Heart right ventricle (tissue), 16 donors: ENCODE data around the gene MTHFD2L. TPM values are rescaled to one million over a fixed set of nuclear protein-coding genes. Genes with fewer than 3 reads are reported as not detected.
"Not testable (repeated sequence)": the region's sequence is repeated elsewhere in the genome, so short reads cannot be mapped to it uniquely, and the experiment has no call there.

Source experiments
- ATAC-seq, 8 donors: fragments of 200-7000 bp; cut with Tn5 transposase; one replicate each; pipeline ENCODE4 v1.9.1; 2020; ENCODE audit warnings: mild to moderate bottlenecking in 8 of 8, moderate library complexity in 8 of 8, moderate number of reproducible peaks in 1 of 8
- DNase-seq, 2 donors: peaks; one replicate each; pipeline ENCODE4 v3.0.0-alpha.2; 2020
- H3K27ac ChIP-seq, 10 donors: fragments of 200-600 bp; sonication (generic) in 2 of 10; one replicate each; pipeline versions ENCODE4 v1.5.0 to v1.8.0; 2020 to 2022; ENCODE audit warnings: mild to moderate bottlenecking in 3 of 10
- H3K27me3 ChIP-seq, 7 donors: fragments of 200-600 bp; one replicate each; pipeline ENCODE4 v1.8.0; 2021 to 2022; ENCODE audit warnings: mild to moderate bottlenecking in 2 of 7
- H3K36me3 ChIP-seq, 9 donors: fragments of 200-600 bp; sonication (generic) in 1 of 9; one replicate each; pipeline versions ENCODE4 v1.5.0 to v1.8.0; 2020 to 2022; ENCODE audit warnings: mild to moderate bottlenecking in 2 of 9
- H3K4me1 ChIP-seq, 9 donors: fragments of 200-600 bp; sonication (generic) in 1 of 9; one replicate each; pipeline versions ENCODE4 v1.5.0 to v1.8.0; 2020 to 2022; ENCODE audit warnings: mild to moderate bottlenecking in 4 of 9
- H3K4me3 ChIP-seq, 10 donors: fragments of 200-600 bp; sonication (generic) in 2 of 10; one replicate each; pipeline versions ENCODE4 v1.5.0 to v1.8.0; 2020 to 2022; ENCODE audit warnings: mild to moderate bottlenecking in 7 of 10, moderate library complexity in 2 of 10
- H3K9me3 ChIP-seq, 11 donors: fragments of 200-600 bp in 10 of 11; sonication (generic) in 2 of 11; one replicate each; pipeline versions ENCODE4 v1.5.0 to v1.8.0; 2013 to 2022; ENCODE audit warnings: mild to moderate bottlenecking in 2 of 11, control low read depth in 1 of 11, moderate library complexity in 1 of 11
- WGBS, 2 donors: extraction: QIAGEN DNeasy Blood & Tissue Kit; methylation state at CpG; one replicate each; pipeline ENCODE4 v1.1.7; 2013; ENCODE audit warnings: inconsistent platforms in 1 of 2; 5-methylcytosine and 5-hydroxymethylcytosine counted together
- intact Hi-C, 10 donors: fragments of 100-400 bp; cut with DNase I; formaldehyde crosslinking; loops; one replicate each; pipeline versions ENCODE4 v1.11.1 to v1.14.2; 2022
- polyA plus RNA-seq, 2 donors: library from polyadenylated mRNA; stranded (reverse); fragments of 200-250 nt; gene quantifications; one replicate each; pipeline ENCODE4 v1.2.3, GENCODE V29; 2013
- total RNA-seq, 10 donors: library from RNA; stranded (reverse); fragmentation: NEBNext Ultra II Directional in 3 of 10; extraction: Animal tissue kit (Norgen Biotek cat#: 25700) in 3 of 10; gene quantifications; one replicate each; pipeline versions ENCODE4 v1.2.1 to v1.2.4, GENCODE V29; 2021 to 2023
- TF ChIP-seq, protein P1 (sequence below), 9 donors: fragments of 200-600 bp; sonication (generic) in 2 of 9; IDR thresholded peaks; one replicate each; pipeline versions ENCODE4 v1.5.0 to v1.8.0; 2021 to 2022; ENCODE audit warnings: antibody characterized with exemption in 9 of 9, mild to moderate bottlenecking in 5 of 9, moderate library complexity in 1 of 9
- donor health status: Arrhythmogenic right ventricular cardiomyopathy.
- donor health status: ischemic (EF 13 %, LVEDD 7.1; RV severe dilation, severe dysfunction).
- donor health status: healthy with polysubstance abuse.
- donor health status: DM: no; HTN: yes; CAD: no.
- donor health status: DM: no; HTN: no; CAD: no.
- donor health status: ischemic (EF 25% LVEDD 6.9; RV normal size, moderate dysfunction).
- donor health status: ischemic (EF 25% LVEDD 5.7; RV mildly dilated, moderate dysfunction).
- donor health status: healthy.
- donor health status: DM: yes; HTN: yes; CAD: no.
- donor health status: Ischemic cardiomyopathy.
- donor health status: ischemic (EF 35%, LVEDD 5.7; RV mildly dilated, moderate dysfunction).
- donor health status: nonischemic (EF 11% LVEDD 7.7; RV severe dilation, severe dysfunction).
- donor health status: DM: yes; HTN: yes; CAD: no.
- donor health status: PGD.
- donor health status: ischemic (EF 29% LVEDD 5.4; RV normal size, mild dysfunction).
- donor health status: nonischemic (EF 23%, LVEDD 6.1; RV moderate dilation, normal function).

MTHFD2L gene
- total and polyA plus RNA-seq, 12 donors, result 5.7 to 19.3 (median 11.8) TPM

DNA sequence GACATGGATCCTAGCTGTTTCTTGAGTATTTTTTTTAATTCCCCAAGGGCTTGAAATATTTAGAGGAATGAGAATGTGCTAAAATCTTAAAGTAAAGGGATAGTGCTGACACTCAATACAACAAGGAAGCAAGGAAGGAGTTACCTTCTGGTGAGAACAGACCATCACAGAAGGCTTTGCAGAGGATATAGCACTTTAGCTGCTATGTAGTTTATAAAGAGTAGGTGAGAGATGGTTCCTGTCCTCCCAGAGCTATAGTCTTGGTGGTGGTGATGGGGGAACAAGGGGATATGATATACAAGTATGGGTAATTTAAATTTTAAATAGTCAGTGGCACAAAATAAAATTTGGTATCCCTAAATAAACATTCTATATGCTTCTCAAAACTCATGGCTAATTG is 47.6 kb downstream of the MTHFD2L start:
- Histone ChIP-seq H3K27ac (peak overlapping the region in 2 of 10 donors; percentile 6 to 65), H3K4me1 (peaks cover 0 to 24% (median 10%) of the 10 kb centered on the region in 9 donors), H3K27me3 (no peaks in the 10 kb centered on the region), H3K4me3 (no peak overlapping the region), H3K36me3 (peaks cover 0 to 24% (median 0%) of the 10 kb centered on the region in 9 donors), H3K9me3 (peaks cover 0 to 11% (median 0%) of the 10 kb centered on the region in 11 donors)
- ATAC-seq, result no peak
- TF ChIP-seq, protein P1, sequence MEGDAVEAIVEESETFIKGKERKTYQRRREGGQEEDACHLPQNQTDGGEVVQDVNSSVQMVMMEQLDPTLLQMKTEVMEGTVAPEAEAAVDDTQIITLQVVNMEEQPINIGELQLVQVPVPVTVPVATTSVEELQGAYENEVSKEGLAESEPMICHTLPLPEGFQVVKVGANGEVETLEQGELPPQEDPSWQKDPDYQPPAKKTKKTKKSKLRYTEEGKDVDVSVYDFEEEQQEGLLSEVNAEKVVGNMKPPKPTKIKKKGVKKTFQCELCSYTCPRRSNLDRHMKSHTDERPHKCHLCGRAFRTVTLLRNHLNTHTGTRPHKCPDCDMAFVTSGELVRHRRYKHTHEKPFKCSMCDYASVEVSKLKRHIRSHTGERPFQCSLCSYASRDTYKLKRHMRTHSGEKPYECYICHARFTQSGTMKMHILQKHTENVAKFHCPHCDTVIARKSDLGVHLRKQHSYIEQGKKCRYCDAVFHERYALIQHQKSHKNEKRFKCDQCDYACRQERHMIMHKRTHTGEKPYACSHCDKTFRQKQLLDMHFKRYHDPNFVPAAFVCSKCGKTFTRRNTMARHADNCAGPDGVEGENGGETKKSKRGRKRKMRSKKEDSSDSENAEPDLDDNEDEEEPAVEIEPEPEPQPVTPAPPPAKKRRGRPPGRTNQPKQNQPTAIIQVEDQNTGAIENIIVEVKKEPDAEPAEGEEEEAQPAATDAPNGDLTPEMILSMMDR (IDR thresholded peaks at IDR 0.05), result no peak
- no peak for DNase-seq
- intact Hi-C loops, result no loop called here

DNA sequence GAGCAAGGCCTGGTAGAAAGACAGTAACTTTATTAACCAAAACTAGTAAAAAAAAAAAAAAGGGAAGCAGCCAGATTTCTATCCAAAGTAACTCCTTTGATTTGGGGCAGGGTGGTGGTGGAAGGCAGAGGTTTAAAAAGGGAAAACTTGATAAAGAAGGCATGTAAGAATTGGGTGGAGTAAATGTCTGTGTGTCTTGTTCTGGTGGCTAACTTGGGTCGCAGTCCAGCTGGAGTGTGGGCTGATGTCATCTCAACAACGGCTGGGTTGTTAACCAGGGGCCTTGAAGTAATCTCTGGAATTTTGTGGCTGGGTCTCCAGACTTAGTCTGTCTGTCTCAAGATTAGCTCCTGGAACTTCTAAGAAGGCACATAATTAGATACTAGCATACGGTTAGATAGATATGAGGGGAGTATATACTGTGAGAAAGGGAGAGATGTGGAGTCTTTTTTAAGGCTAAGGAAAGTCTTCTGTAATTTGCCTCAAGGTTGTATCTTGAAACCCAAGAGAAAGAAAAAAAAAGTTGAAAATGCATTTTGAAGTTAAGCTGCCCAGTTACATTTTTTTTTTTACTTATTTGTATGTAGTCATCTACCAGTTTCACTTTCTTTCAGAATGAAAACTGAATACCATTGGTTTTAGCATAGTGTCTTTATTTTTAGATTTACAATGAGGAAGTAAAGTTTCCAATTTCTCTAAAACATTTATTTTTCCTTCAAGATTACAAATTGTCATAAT is 48.3 kb downstream of the MTHFD2L start:
- Histone ChIP-seq H3K4me3 (no peak overlapping the region), H3K27ac (peak overlapping the region in 5 of 10 donors; percentile 6 to 65 (median 44))
- WGBS, 2 donors, result 33 to 42% methylated on average over 3 of the region's 3 CpGs

DNA sequence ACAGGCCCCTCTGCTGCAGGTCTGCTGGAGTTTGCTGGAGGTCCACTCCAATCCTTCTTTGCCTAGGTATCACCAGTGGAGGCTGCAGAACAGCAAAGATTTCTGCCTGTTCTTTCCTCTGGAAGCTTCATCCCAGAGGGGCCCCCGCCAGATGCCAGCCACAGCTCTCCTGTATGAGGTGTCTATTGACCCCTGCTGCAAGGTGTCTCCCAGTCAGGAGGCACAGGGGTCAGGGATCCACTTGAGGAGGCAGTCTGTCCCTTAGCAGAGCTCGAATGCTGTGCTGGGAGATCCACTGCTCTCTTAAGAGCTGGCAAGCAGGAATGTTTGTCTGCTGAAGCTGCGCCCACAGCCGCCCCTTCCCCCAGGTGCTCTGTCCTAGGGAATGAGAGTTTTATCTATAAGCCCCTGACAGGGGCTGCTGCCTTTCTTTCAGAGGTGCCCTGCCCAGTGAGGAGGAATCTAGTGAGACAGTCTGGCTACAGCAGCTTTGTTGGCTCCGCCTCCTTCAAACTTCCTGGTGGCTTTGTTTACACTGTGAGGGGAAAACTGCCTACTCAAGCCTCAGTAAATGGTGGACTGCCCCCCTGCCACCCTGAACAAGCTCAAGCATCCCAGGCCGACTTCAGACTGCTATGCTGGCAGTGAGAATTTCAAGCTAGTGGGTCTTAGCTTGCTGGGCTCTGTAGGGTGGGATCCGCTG is 56.7 kb downstream of the MTHFD2L start:
- ATAC-seq, H3K27ac ChIP-seq, H3K4me1 ChIP-seq, H3K36me3 ChIP-seq, DNase-seq, intact Hi-C loops, H3K4me3 ChIP-seq, H3K27me3 ChIP-seq: not testable (repeated sequence)
- 86 to 87% methylated on average over 7 of the region's 7 CpGs for WGBS, 2 donors
- H3K9me3 ChIP-seq, result peaks cover 0 to 39% (median 4%) of the 10 kb centered on the region in 11 donors

More for the DNA sequence above, 48.3 kb downstream of the MTHFD2L start:
- peaks cover 0 to 18% (median 3%) of the 10 kb centered on the region in 11 donors for H3K9me3 ChIP-seq
- TF ChIP-seq, protein P1 (IDR thresholded peaks at IDR 0.05), result no peak
- no peak for DNase-seq
- peak in 6 of 8 donors; percentile 24 to 68 (median 56) for ATAC-seq
- H3K27me3 ChIP-seq, result no peaks in the 10 kb centered on the region
- H3K4me1 ChIP-seq, result peaks cover 0 to 24% (median 10%) of the 10 kb centered on the region in 9 donors
- peaks cover 0 to 19% (median 0%) of the 10 kb centered on the region in 9 donors for H3K36me3 ChIP-seq
- intact Hi-C loops, result no loop called here

DNA sequence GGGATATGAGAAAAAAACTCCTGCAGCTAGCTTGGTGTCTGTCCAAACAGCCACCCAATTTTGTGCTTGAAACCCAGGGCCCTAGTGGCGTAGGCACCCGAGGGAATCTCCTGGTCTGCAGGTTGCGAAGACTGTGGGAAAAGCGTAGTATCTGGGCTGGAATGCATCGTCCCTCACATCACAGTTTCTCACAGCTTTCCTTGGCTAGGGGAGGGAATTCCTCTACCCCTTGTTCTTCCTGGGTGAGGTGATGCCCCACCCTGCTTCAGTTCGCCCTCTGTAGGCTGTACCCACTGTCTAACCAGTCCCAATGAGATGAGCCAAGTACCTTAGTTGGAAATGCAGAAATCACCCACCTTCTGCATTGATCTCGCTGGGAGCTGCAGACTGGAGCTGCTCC is 57.3 kb downstream of the MTHFD2L start:
- intact Hi-C loops, ATAC-seq: not testable (repeated sequence)

DNA sequence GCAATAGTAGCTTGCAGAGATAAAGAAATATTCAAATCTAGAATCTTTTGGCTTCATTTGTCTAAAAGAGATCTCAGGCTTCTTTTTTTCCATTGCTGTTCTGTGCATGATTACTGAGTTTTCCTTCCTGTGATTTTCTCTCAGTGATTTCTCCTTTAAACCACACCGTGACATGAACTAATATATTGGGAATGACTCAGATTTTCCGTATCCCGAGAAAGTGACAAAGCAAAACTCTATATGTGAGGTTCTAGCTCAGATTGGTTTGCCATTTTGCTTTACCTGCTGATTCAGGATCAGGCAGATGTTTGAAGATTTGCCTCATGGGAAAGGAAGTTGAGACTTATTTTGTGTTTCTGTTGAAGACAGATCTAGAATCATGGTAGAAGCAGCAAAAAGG is 59.4 kb downstream of the MTHFD2L start:
- H3K27me3 ChIP-seq, result no peaks in the 10 kb centered on the region
- no peak overlapping the region for H3K27ac ChIP-seq
- no peak overlapping the region for H3K4me3 ChIP-seq
- intact Hi-C loops, result no loop called here
- no peak for ATAC-seq
- 73 to 79% methylated on average over 3 of the region's 3 CpGs for WGBS, 2 donors
- H3K9me3 ChIP-seq, result peaks cover 0 to 12% (median 0%) of the 10 kb centered on the region in 11 donors
- H3K36me3 ChIP-seq, result no peaks in the 10 kb centered on the region
- TF ChIP-seq, protein P1 (IDR thresholded peaks at IDR 0.05), result no peak
- DNase-seq, result no peak
- peaks cover 0 to 9% (median 0%) of the 10 kb centered on the region in 9 donors for H3K4me1 ChIP-seq

More for the DNA sequence above, 57.3 kb downstream of the MTHFD2L start:
- not testable (repeated sequence) for DNase-seq, H3K36me3 ChIP-seq, H3K4me3 ChIP-seq, H3K27me3 ChIP-seq, H3K4me1 ChIP-seq, H3K27ac ChIP-seq
- H3K9me3 ChIP-seq, result peaks cover 0 to 33% (median 4%) of the 10 kb centered on the region in 11 donors
- WGBS, 2 donors, result 91 to 96% methylated on average over 7 of the region's 7 CpGs
